Calu3 (cell line): ENCODE measurements around the gene CD200. TPM values are rescaled to one million over a fixed set of nuclear protein-coding genes. Genes with fewer than 3 reads are reported as not detected.

Source experiments
- BruUV-seq: library from RNA; stranded (reverse); fragments of 400-500 nt; replicated peaks from 2 replicates; lab custom pipeline; 2021; lab: Mats Ljungman, UMichigan
- CTCF ChIA-PET: fragments of 300-600 bp; sonication (Branson Sonifier 250); formaldehyde crosslinking; loops from one replicate; lab custom pipeline; 2022; ENCODE audit warnings: antibody characterized with exemption; lab: Charles Lee
- DNase-seq: peaks from one replicate; pipeline ENCODE4 v3.0.0; 2022
- H3K27ac Mint-ChIP-seq: one replicate; pipeline ENCODE4 v1.8.0; 2022; ENCODE audit warnings: mixed read lengths; ENCODE audit not compliant: unreplicated experiment
- H3K27me3 Mint-ChIP-seq: one replicate; pipeline ENCODE4 v1.8.0; 2022; ENCODE audit warnings: mixed read lengths; ENCODE audit not compliant: unreplicated experiment
- H3K36me3 Mint-ChIP-seq: one replicate; pipeline ENCODE4 v1.8.0; 2022; ENCODE audit warnings: mild to moderate bottlenecking, moderate library complexity, mixed read lengths; ENCODE audit not compliant: insufficient read depth, unreplicated experiment
- H3K4me1 Mint-ChIP-seq: one replicate; pipeline ENCODE4 v1.8.0; 2022; ENCODE audit warnings: mild to moderate bottlenecking, low read depth, mixed read lengths; ENCODE audit not compliant: unreplicated experiment
- H3K4me3 Mint-ChIP-seq: one replicate; pipeline ENCODE4 v1.8.0; 2022; ENCODE audit warnings: mild to moderate bottlenecking, low read depth, moderate library complexity, mixed read lengths; ENCODE audit not compliant: unreplicated experiment
- H3K9me3 Mint-ChIP-seq: one replicate; pipeline ENCODE4 v1.8.0; 2022; ENCODE audit warnings: low read depth, mixed read lengths; ENCODE audit not compliant: unreplicated experiment
- CTCF ChIP-seq: fragments of 200-600 bp; IDR thresholded peaks from one replicate; pipeline ENCODE4 v1.8.0; 2022; ENCODE audit warnings: antibody characterized with exemption; ENCODE audit not compliant: unreplicated experiment
- intact Hi-C: fragments of 100-400 bp; cut with micrococcal nuclease; formaldehyde crosslinking; loops from one replicate; pipeline ENCODE4 v1.10.0; 2022; ENCODE audit not compliant: unreplicated experiment
- total RNA-seq: library from RNA; stranded (reverse); gene quantifications from 2 replicates; pipeline ENCODE4 v1.2.3, GENCODE V29; 2022

CD200 gene
- total RNA-seq, 1 experiment from 2014 or later = not detected

- no peak for DNase-seq
- CTCF ChIA-PET = no interaction called here
- Mint-ChIP-seq H3K4me3 (no peak overlapping the region), H3K27me3 (no peaks in the 10 kb centered on the region), H3K9me3 (no peaks in the 10 kb centered on the region), H3K36me3 (no peaks in the 10 kb centered on the region), H3K27ac (no peak overlapping the region), H3K4me1 (peaks cover 25% of the 10 kb centered on the region)
- intact Hi-C loops = no loop called here
- BruUV-seq = no TSS peak
- no peak for TF ChIP-seq CTCF
Measured at GRCh38 chr3:112373924-112374323, 41.0 kb downstream of the CD200 start.

GRCh38 chr3:112374333-112374734, 41.4 kb downstream of the CD200 start:
- TF ChIP-seq CTCF = no peak
- Mint-ChIP-seq H3K4me3 (no peak overlapping the region), H3K27ac (no peak overlapping the region), H3K36me3 (no peaks in the 10 kb centered on the region), H3K4me1 (peaks cover 25% of the 10 kb centered on the region), H3K9me3 (no peaks in the 10 kb centered on the region), H3K27me3 (no peaks in the 10 kb centered on the region)
- BruUV-seq = no TSS peak
- DNase-seq = no peak
- intact Hi-C loops = no loop called here
- CTCF ChIA-PET = no interaction called here

- H3K36me3 Mint-ChIP-seq = no peaks in the 10 kb centered on the region
- peaks cover 25% of the 10 kb centered on the region for H3K4me1 Mint-ChIP-seq
- intact Hi-C loops = no loop called here
- TF ChIP-seq CTCF = no peak
- CTCF ChIA-PET = no interaction called here
- no peaks in the 10 kb centered on the region for H3K9me3 Mint-ChIP-seq
- H3K4me3 Mint-ChIP-seq = no peak overlapping the region
- no TSS peak for BruUV-seq
- DNase-seq = no peak
- H3K27me3 Mint-ChIP-seq = no peaks in the 10 kb centered on the region
- no peak overlapping the region for H3K27ac Mint-ChIP-seq
Measured at GRCh38 chr3:112375117-112375516, 42.2 kb downstream of the CD200 start.

- H3K4me1 Mint-ChIP-seq = peaks cover 25% of the 10 kb centered on the region
- no peak overlapping the region for H3K4me3 Mint-ChIP-seq
- H3K9me3 Mint-ChIP-seq = no peaks in the 10 kb centered on the region
- CTCF ChIA-PET = no interaction called here
- no peak overlapping the region for H3K27ac Mint-ChIP-seq
- no peak for DNase-seq
- no peaks in the 10 kb centered on the region for H3K27me3 Mint-ChIP-seq
- no peaks in the 10 kb centered on the region for H3K36me3 Mint-ChIP-seq
- no TSS peak for BruUV-seq
- TF ChIP-seq CTCF = no peak
- intact Hi-C loops = no loop called here
Measured at GRCh38 chr3:112376241-112376911, 43.4 kb downstream of the CD200 start.
